Heart left ventricle (tissue), 16 donors: ENCODE data around the gene TMEM72. TPM values are rescaled to one million over a fixed set of nuclear protein-coding genes. Genes with fewer than 3 reads are reported as not detected.

Experiments
- ATAC-seq, 4 donors: fragments of 200-7000 bp; cut with Tn5 transposase; one replicate each; pipeline ENCODE4 v1.9.1; 2020 to 2022; ENCODE audit warnings: moderate library complexity in 4 of 4, mild to moderate bottlenecking in 3 of 4, moderate number of reproducible peaks in 1 of 4
- DNase-seq, 5 donors: peaks; one replicate each; pipeline ENCODE4 v3.0.0-alpha.2; 2020
- H3K27ac ChIP-seq, 12 donors: fragments of 200-600 bp; sonication (generic) in 4 of 12; one replicate each; pipeline versions ENCODE4 v1.5.0 to v1.8.0; 2016 to 2022; ENCODE audit warnings: mild to moderate bottlenecking in 2 of 12
- H3K27me3 ChIP-seq, 9 donors: fragments of 200-600 bp; sonication (generic) in 2 of 9; one replicate each; pipeline versions ENCODE4 v1.5.1 to v1.8.0; 2016 to 2022; ENCODE audit warnings: mild to moderate bottlenecking in 3 of 9
- H3K36me3 ChIP-seq, 9 donors: fragments of 200-600 bp; sonication (generic) in 2 of 9; one replicate each; pipeline versions ENCODE4 v1.5.0 to v1.8.0; 2018 to 2022; ENCODE audit warnings: mild to moderate bottlenecking in 2 of 9
- H3K4me1 ChIP-seq, 12 donors: fragments of 200-600 bp; sonication (generic) in 4 of 12; one replicate each; pipeline versions ENCODE4 v1.5.0 to v1.8.0; 2016 to 2022; ENCODE audit warnings: mild to moderate bottlenecking in 3 of 12
- H3K4me3 ChIP-seq, 12 donors: fragments of 200-600 bp; sonication (generic) in 4 of 12; one replicate each; pipeline versions ENCODE4 v1.5.0 to v1.8.0; 2017 to 2022; ENCODE audit warnings: mild to moderate bottlenecking in 9 of 12, moderate library complexity in 4 of 12
- H3K9me3 ChIP-seq, 12 donors: fragments of 200-600 bp; sonication (generic) in 4 of 12; one replicate each; pipeline versions ENCODE4 v1.5.0 to v1.8.0; 2016 to 2022; ENCODE audit warnings: mild to moderate bottlenecking in 1 of 12
- POLR2A ChIP-seq, 2 donors: fragments of 450-650 bp; IDR thresholded peaks; one replicate each; pipeline ENCODE4 v1.6.1; 2017; ENCODE audit warnings: antibody characterized with exemption in 2 of 2, mild to moderate bottlenecking in 2 of 2, moderate library complexity in 2 of 2
- WGBS, 4 donors: extraction: QIAGEN DNeasy Blood & Tissue Kit in 2 of 4; methylation state at CpG; one replicate each; pipeline versions ENCODE4 v1.1.5 to v1.1.7; 2013 to 2018; 5-methylcytosine and 5-hydroxymethylcytosine counted together
- intact Hi-C, 10 donors: fragments of 100-400 bp; cut with DNase I; formaldehyde crosslinking; loops; one replicate each; pipeline versions ENCODE4 v1.11.1 to v1.14.2; 2022
- polyA plus RNA-seq, 2 donors: library from polyadenylated mRNA; stranded (reverse); fragments of 200-250 nt; gene quantifications; one replicate each; pipeline ENCODE4 v1.2.3, GENCODE V29; 2013
- total RNA-seq, 9 donors: library from RNA; depleted of rRNA in 2 of 9; stranded (reverse); fragments of >200 nt in 2 of 9; fragmentation: NEBNext Ultra II Directional in 3 of 9; extraction: Animal tissue kit (Norgen Biotek cat#: 25700) in 3 of 9; gene quantifications; one replicate each; pipeline versions ENCODE4 v1.1.0 to v1.2.4, GENCODE V29; 2016 to 2023
- TF ChIP-seq, protein P1 (sequence below), 12 donors: fragments of 200-600 bp; sonication (generic) in 4 of 12; IDR thresholded peaks; one replicate each; pipeline versions ENCODE4 v1.5.0 to v1.8.0; 2018 to 2022; ENCODE audit warnings: antibody characterized with exemption in 12 of 12, mild to moderate bottlenecking in 5 of 12
- donor health status: ischemic (EF 13 %, LVEDD 7.1; RV severe dilation, severe dysfunction).
- donor health status: healthy with polysubstance abuse.
- donor health status: DM: no; HTN: yes; CAD: no.
- donor health status: DM: no; HTN: no; CAD: no.
- donor health status: ischemic (EF 25% LVEDD 6.9; RV normal size, moderate dysfunction).
- donor health status: ischemic (EF 25% LVEDD 5.7; RV mildly dilated, moderate dysfunction).
- donor health status: healthy.
- donor health status: DM: yes; HTN: yes; CAD: no.
- donor health status: ischemic (EF 35%, LVEDD 5.7; RV mildly dilated, moderate dysfunction).
- donor health status: nonischemic (EF 11% LVEDD 7.7; RV severe dilation, severe dysfunction).
- donor health status: DM: yes; HTN: yes; CAD: no.
- donor health status: PGD.
- donor health status: ischemic (EF 29% LVEDD 5.4; RV normal size, mild dysfunction).
- donor health status: nonischemic (EF 23%, LVEDD 6.1; RV moderate dilation, normal function).

The TMEM72 gene
- total and polyA plus RNA-seq, 11 donors, result 0.15 to 0.27 TPM; not detected in 9

GRCh38 chr10:44874166-44874565 is 37.0 kb upstream of the TMEM72 start:
- intact Hi-C loops, result loop anchor here in 3 of 10 donors (10.0 kb wide), 2 partner anchors 81 to 101 kb away; partner anchors contain the start of genes DEPP1 (in 2 of the 3) and RASSF4 (in 1 of the 3)
- H3K36me3 ChIP-seq, result no peaks in the 10 kb centered on the region
- no peaks in the 10 kb centered on the region for H3K9me3 ChIP-seq
- no peaks in the 10 kb centered on the region for H3K27me3 ChIP-seq
- peak overlapping the region in 2 of 12 donors; percentile 6 to 28 for H3K27ac ChIP-seq
- 26 to 30% (median 28%) methylated on average over 1 of the region's 1 CpG for WGBS, 4 donors
- H3K4me1 ChIP-seq, result peaks cover 0 to 28% (median 12%) of the 10 kb centered on the region in 12 donors
- no peak overlapping the region for H3K4me3 ChIP-seq
- ATAC-seq, result no peak
- TF ChIP-seq, protein P1, sequence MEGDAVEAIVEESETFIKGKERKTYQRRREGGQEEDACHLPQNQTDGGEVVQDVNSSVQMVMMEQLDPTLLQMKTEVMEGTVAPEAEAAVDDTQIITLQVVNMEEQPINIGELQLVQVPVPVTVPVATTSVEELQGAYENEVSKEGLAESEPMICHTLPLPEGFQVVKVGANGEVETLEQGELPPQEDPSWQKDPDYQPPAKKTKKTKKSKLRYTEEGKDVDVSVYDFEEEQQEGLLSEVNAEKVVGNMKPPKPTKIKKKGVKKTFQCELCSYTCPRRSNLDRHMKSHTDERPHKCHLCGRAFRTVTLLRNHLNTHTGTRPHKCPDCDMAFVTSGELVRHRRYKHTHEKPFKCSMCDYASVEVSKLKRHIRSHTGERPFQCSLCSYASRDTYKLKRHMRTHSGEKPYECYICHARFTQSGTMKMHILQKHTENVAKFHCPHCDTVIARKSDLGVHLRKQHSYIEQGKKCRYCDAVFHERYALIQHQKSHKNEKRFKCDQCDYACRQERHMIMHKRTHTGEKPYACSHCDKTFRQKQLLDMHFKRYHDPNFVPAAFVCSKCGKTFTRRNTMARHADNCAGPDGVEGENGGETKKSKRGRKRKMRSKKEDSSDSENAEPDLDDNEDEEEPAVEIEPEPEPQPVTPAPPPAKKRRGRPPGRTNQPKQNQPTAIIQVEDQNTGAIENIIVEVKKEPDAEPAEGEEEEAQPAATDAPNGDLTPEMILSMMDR (IDR thresholded peaks at IDR 0.05), result no peak
- TF ChIP-seq POLR2A (IDR thresholded peaks at IDR 0.05), result no peak
- DNase-seq, result no peak

GRCh38 chr10:44878706-44879530 is 32.2 kb upstream of the TMEM72 start:
- intact Hi-C loops, result loop anchor here in 3 of 10 donors (10.0 kb wide), 2 partner anchors 76 to 96 kb away; partner anchors contain the start of genes DEPP1 (in 2 of the 3) and RASSF4 (in 1 of the 3)
- TF ChIP-seq, protein P1 (IDR thresholded peaks at IDR 0.05), result peak in 5 of 12 donors; percentile 15 to 36 (median 24)
- no peak for TF ChIP-seq POLR2A (IDR thresholded peaks at IDR 0.05)
- Histone ChIP-seq H3K9me3 (no peaks in the 10 kb centered on the region), H3K36me3 (no peaks in the 10 kb centered on the region), H3K4me3 (peak overlapping the region in 11 of 12 donors; percentile 11 to 60 (median 54)), H3K4me1 (peaks cover 0 to 25% (median 13%) of the 10 kb centered on the region in 12 donors), H3K27ac (peak overlapping the region in 11 of 12 donors; percentile 18 to 76 (median 55)), H3K27me3 (no peaks in the 10 kb centered on the region)
- WGBS, 4 donors, result 1 to 5% (median 4%) methylated on average over 29 of the region's 29 CpGs
- DNase-seq (peak; percentile 88 to 94 (median 91)), ATAC-seq (peak; percentile 89 to 95 (median 92))

DNA sequence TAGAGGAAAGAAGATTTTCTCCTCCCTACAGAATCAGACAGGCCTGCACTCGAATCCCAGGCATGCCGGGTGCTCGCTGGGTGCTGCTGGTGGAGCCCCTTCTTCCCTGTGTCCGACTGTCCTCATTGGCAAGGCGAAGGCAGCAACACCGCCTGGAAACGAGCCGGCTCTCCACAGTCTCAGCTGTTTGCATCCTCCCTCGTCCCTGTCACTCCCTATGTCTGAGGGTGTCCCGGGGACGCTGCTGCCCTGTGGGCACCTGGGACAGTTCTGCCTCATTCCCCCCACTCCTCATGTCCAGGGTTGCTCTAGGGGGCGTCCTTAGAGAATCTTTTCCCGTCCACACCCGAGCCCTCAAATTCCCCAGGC is 31.6 kb upstream of the TMEM72 start:
- peak in 1 of 5 donors; percentile 38 for DNase-seq
- peak overlapping the region in 7 of 12 donors; percentile 18 to 76 (median 59) for H3K27ac ChIP-seq
- H3K4me3 ChIP-seq, result peak overlapping the region in 10 of 12 donors; percentile 25 to 60 (median 54)
- WGBS, 4 donors, result 37 to 49% (median 40%) methylated on average over 13 to 14 of the region's 14 CpGs
- no peak for TF ChIP-seq POLR2A (IDR thresholded peaks at IDR 0.05)
- TF ChIP-seq, protein P1 (IDR thresholded peaks at IDR 0.05), result no peak
- no peaks in the 10 kb centered on the region for H3K9me3 ChIP-seq
- peaks cover 0 to 19% (median 10%) of the 10 kb centered on the region in 12 donors for H3K4me1 ChIP-seq
- H3K36me3 ChIP-seq, result no peaks in the 10 kb centered on the region
- ATAC-seq, result peak; percentile 2 to 19 (median 10)
- intact Hi-C loops, result loop anchor here in 3 of 10 donors (10.0 kb wide), 2 partner anchors 75 to 95 kb away; partner anchors contain the start of genes DEPP1 (in 2 of the 3) and RASSF4 (in 1 of the 3)
- no peaks in the 10 kb centered on the region for H3K27me3 ChIP-seq

DNA sequence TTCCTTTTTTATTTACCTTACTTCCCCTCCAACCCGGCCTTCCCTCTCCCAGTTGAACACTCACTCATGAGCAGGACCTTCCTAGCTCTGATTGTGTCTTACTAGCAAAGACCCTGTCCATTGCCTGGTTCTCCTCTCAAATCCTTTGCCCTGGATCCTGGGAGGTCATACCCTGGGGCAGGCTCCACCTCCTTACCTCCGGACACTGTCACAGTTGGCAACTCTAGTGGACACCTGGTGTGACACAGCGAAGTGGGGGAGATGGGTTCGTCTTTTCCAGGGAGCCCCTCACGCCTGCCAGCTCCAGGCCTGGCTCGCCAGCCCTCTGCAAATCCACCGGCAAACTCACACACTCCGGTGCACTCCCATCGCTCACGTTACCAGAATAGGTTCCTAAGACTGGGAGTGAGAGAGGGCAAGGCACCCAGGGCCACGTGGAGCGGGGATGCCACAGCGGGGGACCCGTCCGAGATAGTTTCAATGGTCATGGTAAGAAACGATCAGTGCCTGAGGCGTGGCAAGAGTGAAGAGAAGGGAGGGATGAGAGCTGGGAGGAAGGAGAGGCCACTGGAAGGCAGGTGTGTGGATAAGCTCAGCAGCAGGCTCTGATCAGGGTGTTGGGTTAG is 30.9 kb upstream of the TMEM72 start:
- TF ChIP-seq POLR2A (IDR thresholded peaks at IDR 0.05), result no peak
- Histone ChIP-seq H3K4me1 (peaks cover 0 to 17% (median 10%) of the 10 kb centered on the region in 12 donors), H3K9me3 (no peaks in the 10 kb centered on the region), H3K27ac (peak overlapping the region in 1 of 12 donors; percentile 76), H3K4me3 (no peak overlapping the region), H3K36me3 (no peaks in the 10 kb centered on the region), H3K27me3 (no peaks in the 10 kb centered on the region)
- intact Hi-C loops, result no loop called here
- ATAC-seq (no peak), DNase-seq (no peak)
- 93 to 97% (median 95%) methylated on average over 17 of the region's 17 CpGs for WGBS, 4 donors
